Nephron (organoid): ENCODE data around the gene TSHR.
"Not testable (repeated sequence)": the region's sequence is repeated elsewhere in the genome, so short reads cannot be mapped to it uniquely, and the experiment has no call there.

Source experiments
- H3K27ac Mint-ChIP-seq, 3 experiments: 2 replicates each; pipeline ENCODE4 v1.8.0; 2020; ENCODE audit warnings: mixed read lengths in 3 of 3, mild to moderate bottlenecking in 2 of 3, moderate library complexity in 1 of 3
- H3K27me3 Mint-ChIP-seq: 2 replicates; pipeline ENCODE4 v1.8.0; 2021; ENCODE audit warnings: low read depth, mild to moderate bottlenecking, moderate library complexity, mixed read lengths
- H3K36me3 Mint-ChIP-seq: 2 replicates; pipeline ENCODE4 v1.8.0; 2020; ENCODE audit warnings: low read depth, mixed read lengths
- H3K4me1 Mint-ChIP-seq: 2 replicates; pipeline ENCODE4 v1.8.0; 2020; ENCODE audit warnings: mixed read lengths
- H3K4me3 Mint-ChIP-seq, 3 experiments: 2 replicates each; pipeline ENCODE4 v1.8.0; 2020; ENCODE audit warnings: mild to moderate bottlenecking in 3 of 3, mixed read lengths in 3 of 3, moderate library complexity in 2 of 3
- H3K9me3 Mint-ChIP-seq: 2 replicates; pipeline ENCODE4 v1.8.0; 2020; ENCODE audit warnings: mixed read lengths
- CTCF ChIP-seq, 3 experiments: fragments of 200-600 bp; sonication (generic); IDR thresholded peaks; one replicate each; pipeline ENCODE4 v1.5.0; 2021; ENCODE audit warnings: antibody characterized with exemption in 3 of 3; ENCODE audit not compliant: unreplicated experiment in 3 of 3

The TSHR gene

GRCh38 chr14:81005540-81006228 is 50.3 kb downstream of the TSHR start:
- Mint-ChIP-seq H3K27me3 (peaks cover 7% of the 10 kb centered on the region), H3K27ac (no peak overlapping the region), H3K9me3 (no peaks in the 10 kb centered on the region), H3K4me3 (no peak overlapping the region), H3K4me1 (no peaks in the 10 kb centered on the region), H3K36me3 (no peaks in the 10 kb centered on the region)
- TF ChIP-seq CTCF (IDR thresholded peaks at IDR 0.05; ENCODE audit: unreplicated experiment in 3 of 3), result no peak

- TF ChIP-seq CTCF (IDR thresholded peaks at IDR 0.05; ENCODE audit: unreplicated experiment in 3 of 3), result no peak
- no peaks in the 10 kb centered on the region for H3K9me3 Mint-ChIP-seq
- no peak overlapping the region for H3K27ac Mint-ChIP-seq
- H3K4me3 Mint-ChIP-seq, result no peak overlapping the region
- peaks cover 7% of the 10 kb centered on the region for H3K27me3 Mint-ChIP-seq
- no peaks in the 10 kb centered on the region for H3K36me3 Mint-ChIP-seq
- no peaks in the 10 kb centered on the region for H3K4me1 Mint-ChIP-seq
Measured at GRCh38 chr14:81006266-81006665, 50.8 kb downstream of the TSHR start.

GRCh38 chr14:81007131-81007530 is 51.7 kb downstream of the TSHR start:
- no peaks in the 10 kb centered on the region for H3K4me1 Mint-ChIP-seq
- TF ChIP-seq CTCF (IDR thresholded peaks at IDR 0.05; ENCODE audit: unreplicated experiment in 3 of 3), result no peak
- H3K27ac Mint-ChIP-seq, result no peak overlapping the region

GRCh38 chr14:81009346-81009745 is 53.9 kb downstream of the TSHR start:
- peaks cover 3% of the 10 kb centered on the region for H3K27me3 Mint-ChIP-seq

More at GRCh38 chr14:81007131-81007530, 51.7 kb downstream of the TSHR start:
- Mint-ChIP-seq H3K27me3 (peaks cover 7% of the 10 kb centered on the region), H3K36me3 (no peaks in the 10 kb centered on the region), H3K9me3 (no peaks in the 10 kb centered on the region), H3K4me3 (no peak overlapping the region)

GRCh38 chr14:81018251-81018650 is 62.8 kb downstream of the TSHR start:
- TF ChIP-seq CTCF (IDR thresholded peaks at IDR 0.05; ENCODE audit: unreplicated experiment in 3 of 3), result no peak
- peaks cover 4% of the 10 kb centered on the region for H3K9me3 Mint-ChIP-seq
- no peaks in the 10 kb centered on the region for H3K36me3 Mint-ChIP-seq
- H3K4me3 Mint-ChIP-seq, result no peak overlapping the region
- H3K4me1 Mint-ChIP-seq, result no peaks in the 10 kb centered on the region
- no peak overlapping the region for H3K27ac Mint-ChIP-seq
- H3K27me3 Mint-ChIP-seq, result peaks cover 8% of the 10 kb centered on the region

More at GRCh38 chr14:81009346-81009745, 53.9 kb downstream of the TSHR start:
- Mint-ChIP-seq H3K36me3 (no peaks in the 10 kb centered on the region), H3K9me3 (peaks cover 4% of the 10 kb centered on the region), H3K4me1 (no peaks in the 10 kb centered on the region), H3K27ac (no peak overlapping the region), H3K4me3 (no peak overlapping the region)
- no peak for TF ChIP-seq CTCF (IDR thresholded peaks at IDR 0.05; ENCODE audit: unreplicated experiment in 3 of 3)

- Mint-ChIP-seq H3K27me3 (peaks cover 8% of the 10 kb centered on the region), H3K27ac (no peak overlapping the region), H3K36me3 (no peaks in the 10 kb centered on the region), H3K4me1 (no peaks in the 10 kb centered on the region), H3K9me3 (peaks cover 1% of the 10 kb centered on the region), H3K4me3 (no peak overlapping the region)
- TF ChIP-seq CTCF (IDR thresholded peaks at IDR 0.05; ENCODE audit: unreplicated experiment in 3 of 3), result no peak
Measured at GRCh38 chr14:81018684-81019083, 63.3 kb downstream of the TSHR start.

- H3K27me3 Mint-ChIP-seq, H3K4me1 Mint-ChIP-seq, H3K4me3 Mint-ChIP-seq, H3K36me3 Mint-ChIP-seq, H3K27ac Mint-ChIP-seq, H3K9me3 Mint-ChIP-seq: not testable (repeated sequence)
Measured at GRCh38 chr14:81019113-81019512, 63.7 kb downstream of the TSHR start.
